Left renal pelvis (tissue), 4 donors: ENCODE data around the gene FAM210B. TPM values are rescaled to one million over a fixed set of nuclear protein-coding genes. Genes with fewer than 3 reads are reported as not detected.
"Not testable (repeated sequence)": the region's sequence is repeated elsewhere in the genome, so short reads cannot be mapped to it uniquely, and the experiment has no call there.

Experiments
- DNase-seq, 4 donors: peaks; one replicate each; pipeline ENCODE4 v3.0.0-alpha.2; 2013; ENCODE audit warnings: low read depth in 4 of 4, low spot score in 3 of 4
- polyA plus RNA-seq, 4 donors: library from polyadenylated mRNA; unstranded; fragments of 120-200 nt; gene quantifications; one replicate each; pipeline ENCODE4 v1.2.1, GENCODE V29; 2013; ENCODE audit not compliant: insufficient read length in 4 of 4

Gene FAM210B
- polyA plus RNA-seq, 4 donors = 38.7 to 84.7 (median 43.4) TPM

GRCh38 chr20:56391596-56392131, 32.9 kb downstream of the FAM210B start:
- no peak for DNase-seq

- DNase-seq = peak; percentile 97 to 98 (median 97)
Measured at GRCh38 chr20:56392132-56392880, 33.5 kb downstream of the FAM210B start, which contains the start of the genes AURKA and CSTF1. Gene AURKA, minus strand, starts transcription at chr20:56392215. Its CDS starts 4,018 bp downstream, at chr20:56388197. Gene CSTF1, plus strand, starts transcription at chr20:56392645. Its CDS starts 2,908 bp downstream, at chr20:56395553.

GRCh38 chr20:56392881-56393482, 34.2 kb downstream of the FAM210B start:
- no peak for DNase-seq

GRCh38 chr20:56393653-56394052, 34.9 kb downstream of the FAM210B start:
- DNase-seq = no peak

- no peak for DNase-seq
Measured at GRCh38 chr20:56395166-56395565, 36.4 kb downstream of the FAM210B start.

- DNase-seq = peak in 1 of 4 donors; percentile 37
Measured at GRCh38 chr20:56400001-56400640, 41.3 kb downstream of the FAM210B start.

GRCh38 chr20:56403465-56403864, 44.7 kb downstream of the FAM210B start:
- no peak for DNase-seq

- not testable (repeated sequence) for DNase-seq
Measured at GRCh38 chr20:56405356-56405755, 46.6 kb downstream of the FAM210B start.

- no peak for DNase-seq
Measured at GRCh38 chr20:56406910-56407309, 48.1 kb downstream of the FAM210B start.

- DNase-seq = no peak
Measured at GRCh38 chr20:56409521-56409920, 50.7 kb downstream of the FAM210B start.

GRCh38 chr20:56409956-56410355, 51.2 kb downstream of the FAM210B start:
- DNase-seq = peak in 1 of 4 donors; percentile 35

GRCh38 chr20:56411287-56411686, 52.5 kb downstream of the FAM210B start:
- not testable (repeated sequence) for DNase-seq

GRCh38 chr20:56411759-56412472, 53.1 kb downstream of the FAM210B start, which contains the start of gene CASS4:
Gene CASS4, plus strand, starts transcription at chr20:56412260. Its CDS starts 199 bp downstream, at chr20:56412459.
- DNase-seq = peak in 1 of 4 donors; percentile 37

GRCh38 chr20:56412473-56412790, 53.7 kb downstream of the FAM210B start:
- DNase-seq = no peak

- no peak for DNase-seq
Measured at GRCh38 chr20:56412949-56413348, 54.2 kb downstream of the FAM210B start.

- DNase-seq = no peak
Measured at GRCh38 chr20:56414842-56415765, 56.3 kb downstream of the FAM210B start.

GRCh38 chr20:56417402-56417801, 58.6 kb downstream of the FAM210B start:
- no peak for DNase-seq

GRCh38 chr20:56417911-56418310, 59.1 kb downstream of the FAM210B start:
- no peak for DNase-seq
